ENCODE data around the gene SPAG7.
"Not testable (repeated sequence)": the region's sequence is repeated elsewhere in the genome, so short reads cannot be mapped to it uniquely, and the experiment has no call there.

The SPAG7 gene

GRCh38 chr17:4936436-4936835 is 31.2 kb downstream of the SPAG7 start:
- TF ChIP-seq, protein P1, sequence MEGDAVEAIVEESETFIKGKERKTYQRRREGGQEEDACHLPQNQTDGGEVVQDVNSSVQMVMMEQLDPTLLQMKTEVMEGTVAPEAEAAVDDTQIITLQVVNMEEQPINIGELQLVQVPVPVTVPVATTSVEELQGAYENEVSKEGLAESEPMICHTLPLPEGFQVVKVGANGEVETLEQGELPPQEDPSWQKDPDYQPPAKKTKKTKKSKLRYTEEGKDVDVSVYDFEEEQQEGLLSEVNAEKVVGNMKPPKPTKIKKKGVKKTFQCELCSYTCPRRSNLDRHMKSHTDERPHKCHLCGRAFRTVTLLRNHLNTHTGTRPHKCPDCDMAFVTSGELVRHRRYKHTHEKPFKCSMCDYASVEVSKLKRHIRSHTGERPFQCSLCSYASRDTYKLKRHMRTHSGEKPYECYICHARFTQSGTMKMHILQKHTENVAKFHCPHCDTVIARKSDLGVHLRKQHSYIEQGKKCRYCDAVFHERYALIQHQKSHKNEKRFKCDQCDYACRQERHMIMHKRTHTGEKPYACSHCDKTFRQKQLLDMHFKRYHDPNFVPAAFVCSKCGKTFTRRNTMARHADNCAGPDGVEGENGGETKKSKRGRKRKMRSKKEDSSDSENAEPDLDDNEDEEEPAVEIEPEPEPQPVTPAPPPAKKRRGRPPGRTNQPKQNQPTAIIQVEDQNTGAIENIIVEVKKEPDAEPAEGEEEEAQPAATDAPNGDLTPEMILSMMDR (IDR thresholded peaks at IDR 0.05; ENCODE audit: insufficient read depth, missing control alignments) = no peak
- no peak for DNase-seq (ENCODE audit: insufficient read length, low spot score)
- no peak for FAIRE-seq

DNA sequence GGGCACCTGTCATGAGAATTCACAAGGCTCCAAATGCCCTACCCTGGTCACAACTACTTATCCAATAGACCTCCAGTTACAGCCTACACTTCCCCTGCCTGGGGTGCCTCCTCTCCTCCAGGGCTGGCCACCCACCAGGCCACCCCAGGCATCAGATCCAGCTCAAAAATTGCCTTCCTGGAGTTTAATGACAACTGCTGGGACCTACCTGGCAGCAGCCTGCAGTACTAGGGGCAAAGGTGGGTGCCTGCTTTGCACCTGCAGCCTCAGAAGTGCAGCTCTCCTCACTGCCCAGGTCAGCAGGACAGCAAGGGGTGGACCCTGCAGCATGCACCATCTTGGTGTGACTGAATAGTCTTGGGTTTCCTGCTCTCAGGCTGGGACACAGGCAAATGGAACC is 32.0 kb downstream of the SPAG7 start:
- TF ChIP-seq, protein P1 (IDR thresholded peaks at IDR 0.05; ENCODE audit: insufficient read depth, missing control alignments) = no peak
- DNase-seq (ENCODE audit: insufficient read length, low spot score) (no peak), FAIRE-seq (no peak)

- DNase-seq (ENCODE audit: insufficient read length, low spot score) = no peak
- TF ChIP-seq, protein P1 (IDR thresholded peaks at IDR 0.05; ENCODE audit: insufficient read depth, missing control alignments) = peak; percentile 11
- no peak for FAIRE-seq
These were observed 33.2 kb downstream of the SPAG7 start for GRCh38 chr17:4934173-4934979.

GRCh38 chr17:4933646-4934045 is 34.0 kb downstream of the SPAG7 start:
- TF ChIP-seq, protein P1 (IDR thresholded peaks at IDR 0.05; ENCODE audit: insufficient read depth, missing control alignments) = no peak
- DNase-seq (ENCODE audit: insufficient read length, low spot score) (no peak), FAIRE-seq (no peak)

DNA sequence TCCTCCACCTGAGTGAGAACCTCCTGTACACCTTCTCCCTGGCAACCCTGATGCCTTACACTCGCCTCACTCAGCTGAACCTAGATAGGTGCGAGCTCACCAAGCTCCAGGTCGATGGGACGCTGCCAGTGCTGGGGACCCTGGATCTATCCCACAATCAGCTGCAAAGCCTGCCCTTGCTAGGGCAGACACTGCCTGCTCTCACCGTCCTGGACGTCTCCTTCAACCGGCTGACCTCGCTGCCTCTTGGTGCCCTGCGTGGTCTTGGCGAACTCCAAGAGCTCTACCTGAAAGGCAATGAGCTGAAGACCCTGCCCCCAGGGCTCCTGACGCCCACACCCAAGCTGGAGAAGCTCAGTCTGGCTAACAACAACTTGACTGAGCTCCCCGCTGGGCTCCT is 34.9 kb downstream of the SPAG7 start:
- FAIRE-seq (no peak), DNase-seq (ENCODE audit: insufficient read length, low spot score) (no peak)
- TF ChIP-seq, protein P1 (IDR thresholded peaks at IDR 0.05; ENCODE audit: insufficient read depth, missing control alignments) = no peak

DNA sequence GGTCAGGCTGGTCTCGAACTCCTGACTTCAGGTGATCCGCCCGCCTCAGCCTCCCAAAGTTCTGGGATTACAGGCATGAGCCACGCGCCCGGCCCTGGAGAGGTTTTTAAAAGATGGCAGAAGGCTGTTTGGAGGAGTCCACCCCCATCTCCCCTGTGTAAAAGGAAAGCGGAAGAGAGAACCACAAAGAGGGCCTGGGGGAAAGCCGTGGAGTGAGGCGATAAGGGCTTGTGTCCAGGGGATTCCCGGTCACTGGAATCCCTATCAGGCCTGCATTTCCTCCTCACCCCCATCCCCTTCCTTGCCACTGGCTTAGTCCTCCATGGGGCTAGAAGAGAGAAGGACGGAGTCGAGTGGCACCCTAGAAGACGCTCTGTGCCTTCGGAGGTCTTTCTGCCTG is 35.7 kb downstream of the SPAG7 start, which contains the start of gene GP1BA:
Gene GP1BA (plus strand): TSS at position 315 of the 400 bp plus-strand sequence. CDS start 328 bp downstream, outside the sequence.
- TF ChIP-seq, protein P1 (IDR thresholded peaks at IDR 0.05; ENCODE audit: insufficient read depth, missing control alignments) = no peak
- peak; percentile 2 for DNase-seq (ENCODE audit: insufficient read length, low spot score)
- FAIRE-seq = no peak

DNA sequence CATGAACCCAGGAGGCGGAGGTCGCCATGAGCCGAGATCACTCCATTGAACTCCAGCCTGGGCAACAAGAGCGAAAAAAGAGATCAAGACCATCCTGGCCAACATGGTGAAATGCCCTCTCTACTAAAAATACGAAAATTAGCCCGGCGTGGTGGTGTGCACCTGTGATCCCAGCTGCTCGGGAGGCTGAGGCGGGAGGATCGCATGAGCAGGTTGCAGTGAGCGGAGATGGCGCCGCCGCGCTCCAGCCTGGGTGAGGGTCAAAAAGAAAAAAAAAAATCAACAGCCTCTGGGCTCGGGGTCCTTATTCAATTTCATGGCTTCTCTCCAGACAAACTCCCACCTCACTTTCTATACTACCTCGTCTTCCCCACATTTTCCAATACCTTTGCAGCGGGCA is 38.7 kb downstream of the SPAG7 start:
- FAIRE-seq (no peak), DNase-seq (ENCODE audit: insufficient read length, low spot score) (no peak)
- TF ChIP-seq, protein P1 (IDR thresholded peaks at IDR 0.05; ENCODE audit: insufficient read depth, missing control alignments) = no peak

GRCh38 chr17:4926577-4927335 is 40.9 kb downstream of the SPAG7 start:
- not testable (repeated sequence) for FAIRE-seq; DNase-seq (ENCODE audit: insufficient read length, low spot score)
